Central memory CD8-positive, alpha-beta T cell (primary cell): Measurements from ENCODE around the gene GALM.
A peak's percentile ranks its signal among the peaks of the same experiment; 100 is the strongest.
"Not testable (repeated sequence)": the region's sequence is repeated elsewhere in the genome, so short reads cannot be mapped to it uniquely, and the experiment has no call there.

Experiments used
- ATAC-seq: fragments of 150-1000 bp; cut with Tn5 transposase; replicated peaks from 2 replicates; pipeline ENCODE4 v1.10.0; 2022; ENCODE audit warnings: mild to moderate bottlenecking, moderate FRiP score, moderate number of reproducible peaks; ENCODE audit not compliant: poor library complexity, severe bottlenecking; ENCODE audit errors: extremely low read depth
- DNase-seq, 2 donors: peaks; one replicate each; pipeline ENCODE4 v3.0.0; 2021; ENCODE audit warnings: low spot score in 2 of 2
- H3K27ac Mint-ChIP-seq: one replicate; pipeline ENCODE4 v1.8.0; 2022; ENCODE audit warnings: low read depth, mild to moderate bottlenecking, moderate library complexity, mixed read lengths
- H3K27me3 Mint-ChIP-seq: one replicate; pipeline ENCODE4 v1.8.0; 2022; ENCODE audit warnings: mixed read lengths
- H3K36me3 Mint-ChIP-seq: one replicate; pipeline ENCODE4 v1.8.0; 2022; ENCODE audit warnings: mild to moderate bottlenecking, moderate library complexity, mixed read lengths; ENCODE audit not compliant: insufficient read depth
- H3K4me1 Mint-ChIP-seq: one replicate; pipeline ENCODE4 v1.8.0; 2022; ENCODE audit warnings: mixed read lengths
- H3K4me3 Mint-ChIP-seq: one replicate; pipeline ENCODE4 v1.8.0; 2022; ENCODE audit warnings: mild to moderate bottlenecking, moderate library complexity, mixed read lengths
- H3K9me3 Mint-ChIP-seq: one replicate; pipeline ENCODE4 v1.8.0; 2022; ENCODE audit warnings: mixed read lengths

Gene GALM

DNA sequence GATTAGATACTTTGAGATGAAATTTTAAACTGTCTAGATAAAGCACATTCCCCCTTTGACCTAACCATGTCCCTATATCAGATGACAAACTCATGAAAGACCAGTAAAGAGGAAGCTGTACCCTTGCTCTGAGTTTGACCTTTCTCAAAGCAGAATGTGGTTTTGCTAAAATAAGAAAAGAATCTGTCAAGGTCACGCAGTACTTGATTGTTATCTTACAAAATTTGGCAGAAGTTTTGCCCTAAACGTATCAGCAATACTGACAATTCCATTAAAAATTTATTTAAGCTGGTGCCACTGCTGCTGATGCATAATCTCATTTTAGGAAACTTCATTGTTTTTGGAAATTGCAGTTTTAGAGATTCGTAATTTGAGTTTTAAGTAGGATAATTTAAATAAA is 31.2 kb upstream of the GALM start:
- H3K4me1 Mint-ChIP-seq = peaks cover 14% of the 10 kb centered on the region
- no peak overlapping the region for H3K4me3 Mint-ChIP-seq
- H3K27ac Mint-ChIP-seq = no peak overlapping the region
- H3K27me3 Mint-ChIP-seq = no peaks in the 10 kb centered on the region
- H3K9me3 Mint-ChIP-seq = peaks cover 9% of the 10 kb centered on the region
- H3K36me3 Mint-ChIP-seq = peaks cover 2% of the 10 kb centered on the region
- ATAC-seq (no peak), DNase-seq (no peak)

DNA sequence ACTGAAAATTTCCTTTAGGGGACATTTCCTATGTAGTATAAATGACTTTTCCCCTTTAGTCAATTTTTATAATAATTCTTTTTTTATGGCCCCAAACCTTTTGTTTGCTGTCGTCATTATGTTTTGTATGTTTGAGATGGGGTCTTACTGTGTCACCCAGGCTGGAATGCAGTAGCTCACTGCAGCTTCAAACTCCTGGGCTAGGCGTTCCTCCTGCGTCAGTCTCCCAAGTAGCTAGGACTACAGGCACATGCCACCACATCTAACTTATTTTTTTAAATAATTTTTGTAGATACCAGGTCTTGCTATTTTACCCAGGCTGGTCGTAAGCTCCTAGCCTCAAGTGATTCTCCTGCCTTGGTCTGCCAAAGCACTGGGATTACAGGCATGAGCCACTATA is 30.8 kb upstream of the GALM start:
- H3K4me1 Mint-ChIP-seq = peaks cover 14% of the 10 kb centered on the region
- no peaks in the 10 kb centered on the region for H3K27me3 Mint-ChIP-seq
- DNase-seq = no peak
- no peak overlapping the region for H3K27ac Mint-ChIP-seq
- no peak for ATAC-seq
- H3K9me3 Mint-ChIP-seq = peaks cover 5% of the 10 kb centered on the region
- peaks cover 2% of the 10 kb centered on the region for H3K36me3 Mint-ChIP-seq
- H3K4me3 Mint-ChIP-seq = no peak overlapping the region

GRCh38 chr2:38636069-38636468 is 29.8 kb upstream of the GALM start:
- Mint-ChIP-seq H3K36me3 (peaks cover 2% of the 10 kb centered on the region), H3K9me3 (peaks cover 5% of the 10 kb centered on the region), H3K27ac (no peak overlapping the region), H3K4me3 (no peak overlapping the region), H3K27me3 (no peaks in the 10 kb centered on the region), H3K4me1 (peaks cover 14% of the 10 kb centered on the region)
- DNase-seq (no peak), ATAC-seq (no peak)

GRCh38 chr2:38642373-38643017 is 23.4 kb upstream of the GALM start:
- not testable (repeated sequence) for H3K27ac Mint-ChIP-seq, H3K36me3 Mint-ChIP-seq, H3K27me3 Mint-ChIP-seq, H3K4me3 Mint-ChIP-seq, DNase-seq, ATAC-seq, H3K9me3 Mint-ChIP-seq
- peaks cover 12% of the 10 kb centered on the region for H3K4me1 Mint-ChIP-seq

- peaks cover 19% of the 10 kb centered on the region for H3K4me1 Mint-ChIP-seq
- H3K4me3 Mint-ChIP-seq = peak overlapping the region; percentile 52
- H3K36me3 Mint-ChIP-seq = peaks cover 4% of the 10 kb centered on the region
- DNase-seq (no peak), ATAC-seq (no peak)
- peak overlapping the region; percentile 75 for H3K27ac Mint-ChIP-seq
- no peaks in the 10 kb centered on the region for H3K9me3 Mint-ChIP-seq
- H3K27me3 Mint-ChIP-seq = no peaks in the 10 kb centered on the region
Observed at GRCh38 chr2:38643021-38643671, 22.8 kb upstream of the GALM start.

- peak; percentile 78 for ATAC-seq
- Mint-ChIP-seq H3K4me3 (peak overlapping the region; percentile 52), H3K4me1 (peaks cover 24% of the 10 kb centered on the region), H3K27ac (peak overlapping the region; percentile 75)
- not testable (repeated sequence) for DNase-seq, H3K9me3 Mint-ChIP-seq, H3K27me3 Mint-ChIP-seq, H3K36me3 Mint-ChIP-seq
Observed at GRCh38 chr2:38643683-38644511, 22.0 kb upstream of the GALM start.

DNA sequence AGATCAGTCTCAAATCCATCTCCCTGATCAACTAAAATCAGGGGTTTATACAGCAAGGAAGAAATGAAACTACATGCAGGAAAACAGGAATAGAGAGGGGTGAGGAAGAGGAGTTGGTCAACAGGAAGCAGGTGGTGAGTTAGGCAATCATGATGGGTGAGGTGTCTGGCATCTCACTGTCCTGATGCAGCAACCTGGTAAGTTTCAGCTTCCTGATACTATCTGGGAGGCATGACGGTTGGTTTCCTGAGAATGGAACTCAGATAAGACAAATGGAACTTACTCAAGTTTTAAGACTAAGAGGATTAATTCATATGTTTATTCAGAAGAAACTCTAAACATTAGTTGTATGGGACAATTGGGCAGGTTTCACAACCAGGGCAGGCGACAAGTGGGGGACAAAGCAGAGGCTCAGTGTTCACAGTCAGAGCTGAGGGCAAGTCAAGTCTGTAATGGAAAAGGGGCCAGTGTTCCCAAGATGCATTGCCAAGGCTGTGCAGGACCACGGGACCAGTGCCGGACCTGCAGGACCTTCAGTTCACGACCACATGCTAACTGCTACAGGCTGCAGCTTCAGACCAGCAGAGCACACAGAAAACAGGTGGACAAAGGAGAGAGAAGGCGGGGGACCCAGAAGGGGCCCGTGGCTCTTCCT is 17.7 kb upstream of the GALM start:
- Mint-ChIP-seq H3K27ac (peak overlapping the region; percentile 30), H3K36me3 (peaks cover 4% of the 10 kb centered on the region), H3K4me1 (peaks cover 32% of the 10 kb centered on the region), H3K27me3 (no peaks in the 10 kb centered on the region), H3K9me3 (no peaks in the 10 kb centered on the region), H3K4me3 (peak overlapping the region; percentile 51)
- ATAC-seq = no peak
- no peak for DNase-seq

DNA sequence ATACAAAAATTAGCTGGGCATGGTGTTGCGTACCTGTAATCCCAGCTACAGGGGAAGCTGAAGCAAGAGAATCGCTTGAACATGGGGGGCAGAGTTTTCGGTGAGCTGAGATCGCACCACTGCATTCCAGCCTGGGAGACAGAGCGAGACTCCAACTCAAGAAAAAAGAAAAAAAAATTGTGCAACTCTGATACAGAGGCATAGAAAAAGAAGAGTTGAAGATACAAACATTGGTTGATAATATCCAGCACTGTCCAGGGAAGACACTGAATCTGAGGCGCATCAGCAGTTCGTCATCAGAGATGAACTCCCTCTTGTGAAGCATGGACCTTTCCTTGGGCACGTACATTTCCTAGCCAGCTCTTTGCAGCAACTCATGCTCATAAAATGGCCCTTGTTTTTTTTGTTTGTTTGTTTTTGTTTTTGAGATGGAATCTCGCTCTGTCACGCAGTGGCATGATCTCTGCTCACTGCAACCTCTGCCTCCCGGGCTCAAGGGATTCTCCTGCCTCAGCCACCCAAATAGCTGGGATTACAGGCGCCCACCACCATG is 16.7 kb upstream of the GALM start:
- Mint-ChIP-seq H3K27me3 (no peaks in the 10 kb centered on the region), H3K4me1 (peaks cover 35% of the 10 kb centered on the region), H3K9me3 (no peaks in the 10 kb centered on the region), H3K36me3 (peaks cover 4% of the 10 kb centered on the region), H3K4me3 (no peak overlapping the region), H3K27ac (no peak overlapping the region)
- DNase-seq = no peak
- ATAC-seq = no peak

- Mint-ChIP-seq H3K27ac (no peak overlapping the region), H3K4me1 (peaks cover 42% of the 10 kb centered on the region), H3K9me3 (no peaks in the 10 kb centered on the region), H3K4me3 (no peak overlapping the region), H3K36me3 (peaks cover 6% of the 10 kb centered on the region), H3K27me3 (no peaks in the 10 kb centered on the region)
- no peak for ATAC-seq
- no peak for DNase-seq
Observed at GRCh38 chr2:38650012-38650411, 15.9 kb upstream of the GALM start.

GRCh38 chr2:38650717-38651116 is 15.2 kb upstream of the GALM start:
- Mint-ChIP-seq H3K4me1 (peaks cover 48% of the 10 kb centered on the region), H3K27ac (no peak overlapping the region), H3K9me3 (no peaks in the 10 kb centered on the region), H3K36me3 (peaks cover 6% of the 10 kb centered on the region), H3K27me3 (no peaks in the 10 kb centered on the region), H3K4me3 (no peak overlapping the region)
- DNase-seq (no peak), ATAC-seq (no peak)

- peak overlapping the region; percentile 84 for H3K27ac Mint-ChIP-seq
- H3K4me1 Mint-ChIP-seq = peaks cover 44% of the 10 kb centered on the region
- no peaks in the 10 kb centered on the region for H3K27me3 Mint-ChIP-seq
- H3K9me3 Mint-ChIP-seq = no peaks in the 10 kb centered on the region
- H3K36me3 Mint-ChIP-seq = peaks cover 8% of the 10 kb centered on the region
- peak overlapping the region; percentile 8 for H3K4me3 Mint-ChIP-seq
- DNase-seq = no peak
- ATAC-seq = no peak
Observed at GRCh38 chr2:38652431-38653273, 13.3 kb upstream of the GALM start.

DNA sequence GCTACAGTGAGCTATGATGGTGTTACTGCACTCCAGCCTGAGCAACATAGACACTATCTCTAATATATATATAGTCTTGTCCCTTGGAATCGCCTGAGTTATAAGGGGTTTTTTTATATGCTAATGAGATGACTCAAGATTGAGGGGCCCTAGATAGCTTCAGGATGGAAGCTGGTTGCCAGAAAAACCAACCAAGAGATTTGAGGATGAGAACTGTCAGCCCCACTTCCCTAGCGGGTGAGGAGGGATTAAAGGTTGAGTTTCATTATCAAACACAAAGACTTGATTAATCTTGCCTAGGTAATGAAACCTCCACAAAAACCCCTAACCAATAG is 12.6 kb upstream of the GALM start:
- H3K36me3 Mint-ChIP-seq = peaks cover 7% of the 10 kb centered on the region
- peak overlapping the region; percentile 84 for H3K27ac Mint-ChIP-seq
- DNase-seq (no peak), ATAC-seq (peak; percentile 2)
- no peaks in the 10 kb centered on the region for H3K27me3 Mint-ChIP-seq
- H3K9me3 Mint-ChIP-seq = no peaks in the 10 kb centered on the region
- H3K4me1 Mint-ChIP-seq = peaks cover 37% of the 10 kb centered on the region
- peak overlapping the region; percentile 43 for H3K4me3 Mint-ChIP-seq
